Gastrocnemius medialis (tissue), 4 donors: ENCODE data around the gene QPCT. TPM values are rescaled to one million over a fixed set of nuclear protein-coding genes. Genes with fewer than 3 reads are reported as not detected.
"Not testable (repeated sequence)": the region's sequence is repeated elsewhere in the genome, so short reads cannot be mapped to it uniquely, and the experiment has no call there.

Source experiments
- ATAC-seq, 2 donors: fragments of 150-250 bp; one replicate each; pipeline ENCODE4 v1.9.1; 2016
- DNase-seq, 2 donors: peaks; one replicate each; pipeline ENCODE4 v3.0.0-alpha.2; 2019
- H3K27ac ChIP-seq, 4 donors: fragments of 200-600 bp; sonication (generic); 1 replicate in 1 of 4; 2 replicates in 3 of 4; pipeline ENCODE4 v1.5.1; 2016 to 2018; ENCODE audit warnings: mild to moderate bottlenecking in 2 of 4, moderate library complexity in 1 of 4
- H3K27me3 ChIP-seq, 3 donors: fragments of 200-600 bp; sonication (generic) in 2 of 3; 1 replicate in 1 of 3; 2 replicates in 2 of 3; pipeline versions ENCODE4 v1.5.1 to v1.6.0; 2016 to 2019; ENCODE audit warnings: mild to moderate bottlenecking in 1 of 3, moderate library complexity in 1 of 3
- H3K36me3 ChIP-seq, 2 donors: fragments of 200-600 bp; sonication (generic) in 1 of 2; one replicate each; pipeline ENCODE4 v1.5.1; 2017 to 2018
- H3K4me1 ChIP-seq, 2 donors: fragments of 200-600 bp; sonication (generic) in 1 of 2; one replicate each; pipeline ENCODE4 v1.5.1; 2016 to 2017; ENCODE audit warnings: mild to moderate bottlenecking in 2 of 2
- H3K4me3 ChIP-seq, 4 donors: fragments of 200-600 bp; sonication (generic) in 3 of 4; 1 replicate in 1 of 4; 2 replicates in 3 of 4; pipeline ENCODE4 v1.5.1; 2016 to 2019; ENCODE audit warnings: mild to moderate bottlenecking in 2 of 4
- H3K9me3 ChIP-seq, 3 donors: fragments of 200-600 bp; sonication (generic) in 2 of 3; 1 replicate in 1 of 3; 2 replicates in 2 of 3; pipeline ENCODE4 v1.5.1; 2016 to 2019
- POLR2A ChIP-seq, 2 donors: fragments of 450-650 bp; IDR thresholded peaks; one replicate each; pipeline ENCODE4 v1.6.1; 2017; ENCODE audit warnings: antibody characterized with exemption in 2 of 2, mild to moderate bottlenecking in 2 of 2, moderate library complexity in 2 of 2
- in situ Hi-C, 4 donors: fragments of 200-750 bp; cut with MboI; loops; one replicate each; pipeline versions ENCODE4 v1.15.0 to v1.8.0; 2017; ENCODE audit warnings: low sequenced_read_pairs in 4 of 4
- intact Hi-C: fragments of 100-400 bp; cut with DNase I; formaldehyde crosslinking; loops from one replicate; pipeline ENCODE4 v1.15.1; 2023; ENCODE audit warnings: low total_unique reads
- total RNA-seq, 4 donors: library from RNA; depleted of rRNA; stranded (reverse); fragments of >200 nt; gene quantifications; one replicate each; pipeline versions ENCODE4 v1.1.0 to v1.2.3, GENCODE V29; 2016
- TF ChIP-seq, protein P1 (sequence below), 5 experiments: fragments of 450-650 bp in 3 of 5; fragments of 200-600 bp in 2 of 5; sonication (generic) in 2 of 5; IDR thresholded peaks in 4 of 5; conservative IDR thresholded peaks in 1 of 5; 1 replicate in 4 of 5; 2 replicates in 1 of 5; pipeline ENCODE4 v1.5.1; 2016 to 2019; ENCODE audit warnings: antibody characterized with exemption in 5 of 5, mild to moderate bottlenecking in 3 of 5, moderate library complexity in 3 of 5

The QPCT gene
- total RNA-seq, 4 donors from 2014 or later, result 1.5 to 6.4 (median 4.7) TPM

GRCh38 chr2:37377187-37377532 is 32.7 kb downstream of the QPCT start:
- DNase-seq, result peak; percentile 58 to 74
- ATAC-seq, result peak; percentile 97
- in situ Hi-C loops, result loop anchor here in 2 of 4 donors (25.0 kb wide), 2 partner anchors 885 to 910 kb away; no protein-coding TSS in a partner anchor
- TF ChIP-seq POLR2A (IDR thresholded peaks at IDR 0.05), result peak in 1 of 2 donors; percentile 26
- TF ChIP-seq, protein P1, sequence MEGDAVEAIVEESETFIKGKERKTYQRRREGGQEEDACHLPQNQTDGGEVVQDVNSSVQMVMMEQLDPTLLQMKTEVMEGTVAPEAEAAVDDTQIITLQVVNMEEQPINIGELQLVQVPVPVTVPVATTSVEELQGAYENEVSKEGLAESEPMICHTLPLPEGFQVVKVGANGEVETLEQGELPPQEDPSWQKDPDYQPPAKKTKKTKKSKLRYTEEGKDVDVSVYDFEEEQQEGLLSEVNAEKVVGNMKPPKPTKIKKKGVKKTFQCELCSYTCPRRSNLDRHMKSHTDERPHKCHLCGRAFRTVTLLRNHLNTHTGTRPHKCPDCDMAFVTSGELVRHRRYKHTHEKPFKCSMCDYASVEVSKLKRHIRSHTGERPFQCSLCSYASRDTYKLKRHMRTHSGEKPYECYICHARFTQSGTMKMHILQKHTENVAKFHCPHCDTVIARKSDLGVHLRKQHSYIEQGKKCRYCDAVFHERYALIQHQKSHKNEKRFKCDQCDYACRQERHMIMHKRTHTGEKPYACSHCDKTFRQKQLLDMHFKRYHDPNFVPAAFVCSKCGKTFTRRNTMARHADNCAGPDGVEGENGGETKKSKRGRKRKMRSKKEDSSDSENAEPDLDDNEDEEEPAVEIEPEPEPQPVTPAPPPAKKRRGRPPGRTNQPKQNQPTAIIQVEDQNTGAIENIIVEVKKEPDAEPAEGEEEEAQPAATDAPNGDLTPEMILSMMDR (IDR thresholded peaks at IDR 0.05 in 4 of 5, conservative IDR thresholded peaks at IDR 0.05 in 1 of 5), result no peak
- H3K4me1 ChIP-seq, result peaks cover 13 to 24% of the 10 kb centered on the region in 2 donors
- H3K9me3 ChIP-seq, result no peaks in the 10 kb centered on the region
- H3K36me3 ChIP-seq, result no peaks in the 10 kb centered on the region
- intact Hi-C loops, result loop anchor here (5.0 kb wide), 2 partner anchors 55 to 145 kb away; partner anchors contain the start of genes CEBPZ, NDUFAF7 and PRKD3
- H3K27me3 ChIP-seq, result no peaks in the 10 kb centered on the region
- H3K27ac ChIP-seq, result peak overlapping the region; percentile 78 to 90 (median 82)
- H3K4me3 ChIP-seq, result peak overlapping the region in 2 of 4 donors; percentile 25 to 34

GRCh38 chr2:37378411-37378810 is 34.0 kb downstream of the QPCT start:
- ATAC-seq (no peak), DNase-seq (peak in 1 of 2 donors; percentile 24)
- TF ChIP-seq, protein P1 (IDR thresholded peaks at IDR 0.05 in 4 of 5, conservative IDR thresholded peaks at IDR 0.05 in 1 of 5), result no peak
- TF ChIP-seq POLR2A (IDR thresholded peaks at IDR 0.05), result no peak
- Histone ChIP-seq H3K27ac (peak overlapping the region; percentile 8 to 90 (median 48)), H3K36me3 (no peaks in the 10 kb centered on the region), H3K9me3 (no peaks in the 10 kb centered on the region), H3K4me3 (no peak overlapping the region), H3K27me3 (no peaks in the 10 kb centered on the region), H3K4me1 (peaks cover 13 to 24% of the 10 kb centered on the region in 2 donors)
- in situ Hi-C loops, result loop anchor here in 2 of 4 donors (25.0 kb wide), 2 partner anchors 884 to 909 kb away; no protein-coding TSS in a partner anchor
- intact Hi-C loops, result loop anchor here (5.0 kb wide), 2 partner anchors 56 to 146 kb away; partner anchors contain the start of genes CEBPZ, NDUFAF7 and PRKD3

- H3K4me3 ChIP-seq, result no peak overlapping the region
- TF ChIP-seq POLR2A (IDR thresholded peaks at IDR 0.05), result no peak
- peak in 1 of 2 donors; percentile 58 for DNase-seq
- no peak for ATAC-seq
- in situ Hi-C loops (loop anchor here in 2 of 4 donors (25.0 kb wide), 2 partner anchors 882 to 907 kb away; no protein-coding TSS in a partner anchor), intact Hi-C loops (loop anchor here (5.0 kb wide), 2 partner anchors 58 to 148 kb away; partner anchors contain the start of genes CEBPZ, NDUFAF7 and PRKD3)
- peaks cover 13 to 38% of the 10 kb centered on the region in 2 donors for H3K4me1 ChIP-seq
- H3K36me3 ChIP-seq, result no peaks in the 10 kb centered on the region
- H3K9me3 ChIP-seq, result no peaks in the 10 kb centered on the region
- peak overlapping the region in 1 of 4 donors; percentile 10 for H3K27ac ChIP-seq
- H3K27me3 ChIP-seq, result no peaks in the 10 kb centered on the region
Measured at GRCh38 chr2:37379881-37380296, 35.5 kb downstream of the QPCT start.

DNA sequence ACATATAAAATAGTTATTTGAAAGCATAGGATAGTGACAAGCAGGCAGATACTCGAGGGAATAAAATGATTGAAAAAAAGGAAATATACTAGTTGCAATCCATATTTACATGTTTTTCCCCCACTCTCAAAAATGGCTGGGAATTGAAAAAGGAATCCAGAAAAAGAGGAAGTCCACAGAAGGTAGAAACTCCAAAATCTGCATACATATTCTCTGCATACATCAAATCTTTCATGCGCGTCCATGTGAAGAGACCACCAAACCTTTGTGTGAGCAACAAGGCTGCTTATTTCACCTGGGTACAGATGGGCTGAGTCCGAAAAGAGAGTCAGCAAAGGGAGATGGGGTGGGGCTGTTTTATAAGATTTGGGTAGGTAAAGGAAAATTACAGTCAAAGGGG is 36.4 kb downstream of the QPCT start:
- DNase-seq, H3K36me3 ChIP-seq, H3K27me3 ChIP-seq, H3K9me3 ChIP-seq, H3K27ac ChIP-seq, H3K4me3 ChIP-seq, intact Hi-C loops, ATAC-seq: not testable (repeated sequence)
- peaks cover 13 to 38% of the 10 kb centered on the region in 2 donors for H3K4me1 ChIP-seq
- in situ Hi-C loops, result loop anchor here in 2 of 4 donors (25.0 kb wide), 2 partner anchors 882 to 907 kb away; no protein-coding TSS in a partner anchor

DNA sequence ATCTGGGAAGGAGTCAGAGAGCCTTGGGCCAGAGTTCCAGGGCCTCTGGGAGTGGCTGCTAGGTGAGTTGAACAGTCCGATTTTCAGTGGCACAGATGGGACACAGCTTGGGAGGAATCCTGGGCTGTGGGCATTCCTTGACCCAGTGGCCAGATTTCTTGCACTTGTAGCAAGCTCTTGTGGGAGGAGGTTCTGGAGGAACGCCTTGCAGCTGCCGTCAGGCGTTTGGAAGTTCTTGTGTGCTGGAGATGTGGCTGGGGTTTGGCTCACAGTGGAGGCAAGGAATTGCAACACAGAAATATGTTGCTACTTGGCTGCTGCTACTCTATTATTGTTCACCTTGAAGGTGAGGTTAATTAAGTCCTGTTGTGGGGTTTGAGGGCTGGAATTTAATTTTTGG is 39.8 kb downstream of the QPCT start:
- ATAC-seq (peak; percentile 44 to 46), DNase-seq (peak; percentile 57 to 82)
- intact Hi-C loops, H3K27me3 ChIP-seq, H3K4me3 ChIP-seq, H3K9me3 ChIP-seq, H3K36me3 ChIP-seq: not testable (repeated sequence)
- peak overlapping the region in 3 of 4 donors; percentile 43 to 73 (median 69) for H3K27ac ChIP-seq
- H3K4me1 ChIP-seq, result peaks cover 0 to 15% of the 10 kb centered on the region in 2 donors
- in situ Hi-C loops, result loop anchor here in 2 of 4 donors (25.0 kb wide), 2 partner anchors 878 to 903 kb away; no protein-coding TSS in a partner anchor

DNA sequence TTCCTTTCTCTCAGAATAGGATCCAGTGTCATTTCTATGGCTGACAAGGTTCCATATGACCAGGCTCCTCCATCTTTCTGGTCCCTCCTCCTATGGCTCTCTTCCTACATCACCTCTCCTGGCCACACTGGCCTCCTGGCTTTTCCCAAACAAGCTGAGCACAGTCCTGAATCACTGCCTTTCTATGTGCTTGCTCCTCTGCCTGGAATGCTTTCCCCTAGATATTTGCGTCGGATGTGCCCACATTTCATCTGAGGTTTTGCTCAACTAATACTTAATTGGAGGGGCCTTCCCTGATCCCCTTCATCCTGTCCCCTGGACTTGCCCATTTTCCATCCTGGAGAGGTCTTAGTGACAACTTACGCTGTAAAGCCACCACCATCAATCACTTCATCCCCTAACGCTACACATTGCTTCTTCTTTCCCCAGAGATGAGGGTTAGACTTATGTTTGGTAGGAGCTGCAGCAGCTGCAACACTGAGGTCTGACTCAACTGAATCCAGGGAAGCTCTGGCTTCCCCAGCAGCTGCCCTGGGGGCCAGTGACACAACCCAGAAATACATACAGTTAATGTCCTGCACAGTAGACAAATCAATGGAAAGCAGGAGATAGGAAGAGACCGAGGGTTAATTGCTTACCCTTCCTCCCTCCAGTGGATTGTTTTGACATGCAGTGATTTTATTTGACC is 42.9 kb downstream of the QPCT start:
- DNase-seq, result no peak
- H3K36me3 ChIP-seq, result no peaks in the 10 kb centered on the region
- no peak for TF ChIP-seq POLR2A (IDR thresholded peaks at IDR 0.05)
- TF ChIP-seq, protein P1 (IDR thresholded peaks at IDR 0.05 in 4 of 5, conservative IDR thresholded peaks at IDR 0.05 in 1 of 5), result no peak
- H3K4me3 ChIP-seq, result no peak overlapping the region
- H3K4me1 ChIP-seq, result peaks cover 9 to 21% of the 10 kb centered on the region in 2 donors
- no peak for ATAC-seq
- no peaks in the 10 kb centered on the region for H3K9me3 ChIP-seq
- H3K27me3 ChIP-seq, result no peaks in the 10 kb centered on the region
- intact Hi-C loops (no loop called here), in situ Hi-C loops (loop anchor here in 2 of 4 donors (25.0 kb wide), 2 partner anchors 875 to 900 kb away; no protein-coding TSS in a partner anchor)
- no peak overlapping the region for H3K27ac ChIP-seq
